Panc1 (cell line): ENCODE data around the gene SF3A1. TPM values are rescaled to one million over a fixed set of nuclear protein-coding genes. Genes with fewer than 3 reads are reported as not detected.

Experiments used
- ATAC-seq: fragments of 200-7000 bp; cut with Tn5 transposase; 2 replicates; pipeline ENCODE4 v1.9.1; 2020; ENCODE audit warnings: mild to moderate bottlenecking, moderate library complexity
- BruUV-seq: library from RNA; stranded (reverse); fragments of 400-500 nt; replicated peaks from 2 replicates; lab custom pipeline; 2021; lab: Mats Ljungman, UMichigan
- CTCF ChIA-PET: fragments of 300-600 bp; sonication (Branson Sonifier 250); formaldehyde crosslinking; loops from one replicate; lab custom pipeline; 2022; ENCODE audit warnings: antibody characterized with exemption; lab: Charles Lee
- POLR2A ChIA-PET: fragments of 300-600 bp; sonication (Branson Sonifier 250); formaldehyde crosslinking; loops from one replicate; lab custom pipeline; 2022; ENCODE audit warnings: antibody characterized with exemption; lab: Charles Lee
- DNase-seq: peaks from one replicate; pipeline ENCODE4 v3.0.0-alpha.2; 2010; ENCODE audit warnings: low read depth, low spot score
- H3K27ac ChIP-seq: 2 replicates; pipeline ENCODE4 v1.5.1; 2011; ENCODE audit warnings: mild to moderate bottlenecking, low read length, inconsistent platforms
- H3K27me3 ChIP-seq: fragments of 200-500 bp; sonication (Bioruptor generic); 2 replicates; pipeline ENCODE4 v1.6.0; 2014; ENCODE audit warnings: low read length, inconsistent platforms; ENCODE audit not compliant: control insufficient read depth, insufficient read depth
- H3K36me3 ChIP-seq: fragments of 200-500 bp; sonication (Bioruptor generic); 2 replicates; pipeline ENCODE4 v1.5.1; 2014; ENCODE audit warnings: inconsistent platforms, mild to moderate bottlenecking, low read length, moderate library complexity; ENCODE audit not compliant: control insufficient read depth, insufficient read depth
- H3K4me1 ChIP-seq: 2 replicates; pipeline ENCODE4 v1.5.1; 2011; ENCODE audit warnings: inconsistent platforms, mild to moderate bottlenecking, low read length, moderate library complexity; ENCODE audit not compliant: control insufficient read depth, insufficient read depth
- H3K4me3 ChIP-seq, 2 experiments: 2 replicates each; pipeline ENCODE4 v1.5.1; 2011 to 2012; ENCODE audit warnings: low read depth in 2 of 2, low read length in 2 of 2, mild to moderate bottlenecking in 2 of 2, inconsistent platforms in 1 of 2, moderate library complexity in 1 of 2
- H3K9me3 ChIP-seq: fragments of 200-500 bp; sonication (Bioruptor generic); 2 replicates; pipeline ENCODE4 v1.5.1; 2014; ENCODE audit warnings: low read depth, mild to moderate bottlenecking, inconsistent platforms, low read length, moderate library complexity; ENCODE audit not compliant: control insufficient read depth, insufficient read depth
- CTCF ChIP-seq: fragments of 450-650 bp; IDR thresholded peaks from 2 replicates; pipeline ENCODE4 v1.5.1; 2017; ENCODE audit warnings: mild to moderate bottlenecking
- POLR2AphosphoS5 ChIP-seq: IDR thresholded peaks from 2 replicates; pipeline ENCODE4 v1.6.1; 2012; ENCODE audit warnings: mild to moderate bottlenecking, low read depth, low read length, moderate library complexity
- REST ChIP-seq, 2 experiments: IDR thresholded peaks; 2 replicates each; pipeline ENCODE4 v1.6.1; 2011 to 2012; ENCODE audit warnings: low read depth in 2 of 2, control low read depth in 1 of 2, low read length in 1 of 2, mild to moderate bottlenecking in 1 of 2, moderate library complexity in 1 of 2; ENCODE audit not compliant: insufficient read depth in 1 of 2
- SIN3A ChIP-seq: IDR thresholded peaks from 2 replicates; pipeline ENCODE4 v1.6.1; 2012; ENCODE audit warnings: low read depth, mild to moderate bottlenecking, low read length, moderate library complexity, borderline replicate concordance; ENCODE audit not compliant: insufficient read depth
- TCF7L2 ChIP-seq: IDR thresholded peaks from 2 replicates; pipeline ENCODE4 v1.6.1; 2011; ENCODE audit warnings: mild to moderate bottlenecking, low read depth, low read length, inconsistent platforms
- in situ Hi-C: cut with HindIII; loops from 2 replicates; pipeline ENCODE4 v1.10.0; 2016; ENCODE audit warnings: low sequenced_read_pairs, low pct_unique_long_range_greater_than_20kb
- intact Hi-C: fragments of 100-400 bp; cut with micrococcal nuclease; formaldehyde crosslinking; loops from one replicate; pipeline ENCODE4 v1.10.0; 2022; ENCODE audit not compliant: unreplicated experiment
- total RNA-seq: library from RNA; stranded (reverse); gene quantifications from one replicate; pipeline ENCODE4 v1.2.1, GENCODE V29; 2021; ENCODE audit not compliant: unreplicated experiment

The SF3A1 gene
- total RNA-seq, 1 experiment from 2014 or later: 176 TPM

GRCh38 chr22:30386960-30387827 lies 30.5 kb upstream of the SF3A1 start, which contains the start of gene RNF215:
TSS of gene RNF215 (minus strand) at chr22:30387411. CDS start at chr22:30387313, 98 bp downstream.
- CTCF ChIA-PET: interaction anchor here (0.6 to 1.0 kb wide), 4 partner anchors 8 to 99 kb away, joined by 3 to 12 read pairs (median 4); partner anchors contain the start of gene SEC14L2
- no peak for TF ChIP-seq TCF7L2
- TF ChIP-seq CTCF: peak; percentile 95
- TF ChIP-seq REST (IDR thresholded peaks at IDR 0.05; ENCODE audit: insufficient read depth in 1 of 2, low read depth in 2 of 2, low read length in 1 of 2): no peak
- peak within 1 kb of the TSS; percentile 79 for H3K27ac ChIP-seq
- peak within 1 kb of the TSS; percentile 49 to 60 for H3K4me3 ChIP-seq
- intact Hi-C loops: loop anchor here (5.0 kb wide), 1 partner anchor 100 kb away; the partner anchor contains the start of gene CASTOR1
- DNase-seq (no peak), ATAC-seq (peak; percentile 95)
- no TSS peak for BruUV-seq
- no peaks in the 10 kb centered on the region for H3K27me3 ChIP-seq
- POLR2A ChIA-PET: no interaction called here
- H3K36me3 ChIP-seq: peaks cover 2% of the 10 kb centered on the region; the same call in 1 of the 2 replicates
- no peaks in the 10 kb centered on the region for H3K9me3 ChIP-seq
- in situ Hi-C loops: no loop called here
- peaks cover 6% of the 10 kb centered on the region; the same call in 1 of the 2 replicates for H3K4me1 ChIP-seq

- Histone ChIP-seq H3K27me3 (no peaks in the 10 kb centered on the region), H3K4me1 (peaks cover 6% of the 10 kb centered on the region; the same call in 1 of the 2 replicates), H3K4me3 (peak overlapping the region; percentile 49 to 60), H3K9me3 (no peaks in the 10 kb centered on the region), H3K36me3 (peaks cover 2% of the 10 kb centered on the region; the same call in 1 of the 2 replicates), H3K27ac (peak overlapping the region; percentile 79)
- intact Hi-C loops (loop anchor here (5.0 kb wide), 1 partner anchor 99 kb away; the partner anchor contains the start of gene CASTOR1), in situ Hi-C loops (no loop called here)
- CTCF ChIA-PET: no interaction called here
- ATAC-seq (0 out of 2 replicates have a peak, but pooled peaks have one; percentile 1), DNase-seq (no peak)
- BruUV-seq: no TSS peak
- TF ChIP-seq TCF7L2: no peak
- POLR2A ChIA-PET: no interaction called here
Measured at GRCh38 chr22:30386608-30386959, 29.9 kb upstream of the SF3A1 start.

GRCh38 chr22:30385942-30386341 lies 29.2 kb upstream of the SF3A1 start:
- POLR2A ChIA-PET: no interaction called here

More at GRCh38 chr22:30385942-30386341, 29.2 kb upstream of the SF3A1 start:
- peak overlapping the region in 1 of 2 experiments; percentile 60; a peak in 3 of 4 replicates for H3K4me3 ChIP-seq
- in situ Hi-C loops (no loop called here), intact Hi-C loops (loop anchor here (5.0 kb wide), 1 partner anchor 99 kb away; the partner anchor contains the start of gene CASTOR1)
- no peaks in the 10 kb centered on the region for H3K9me3 ChIP-seq
- H3K27ac ChIP-seq: no peak overlapping the region; the same call in 1 of the 2 replicates
- TSS peak; percentile 85 for BruUV-seq
- H3K27me3 ChIP-seq: no peaks in the 10 kb centered on the region
- no peak for TF ChIP-seq TCF7L2
- TF ChIP-seq SIN3A: no peak
- no peak for TF ChIP-seq POLR2AphosphoS5
- no peak for TF ChIP-seq REST (IDR thresholded peaks at IDR 0.05; ENCODE audit: insufficient read depth in 1 of 2, low read depth in 2 of 2, low read length in 1 of 2)
- TF ChIP-seq CTCF: no peak
- ATAC-seq (no peak), DNase-seq (no peak)
- peaks cover 2% of the 10 kb centered on the region; the same call in 1 of the 2 replicates for H3K36me3 ChIP-seq
- CTCF ChIA-PET: no interaction called here
- H3K4me1 ChIP-seq: peaks cover 6% of the 10 kb centered on the region; the same call in 1 of the 2 replicates
